ENCODE measurements around the gene IRF9.

IRF9 gene

GRCh38 chr14:24160850-24161804, at the start of gene IRF9:
TSS of gene IRF9 (plus strand) at chr14:24161265. CDS start at chr14:24162145, 880 bp downstream.
- DNase-seq: peak; percentile 91

DNA sequence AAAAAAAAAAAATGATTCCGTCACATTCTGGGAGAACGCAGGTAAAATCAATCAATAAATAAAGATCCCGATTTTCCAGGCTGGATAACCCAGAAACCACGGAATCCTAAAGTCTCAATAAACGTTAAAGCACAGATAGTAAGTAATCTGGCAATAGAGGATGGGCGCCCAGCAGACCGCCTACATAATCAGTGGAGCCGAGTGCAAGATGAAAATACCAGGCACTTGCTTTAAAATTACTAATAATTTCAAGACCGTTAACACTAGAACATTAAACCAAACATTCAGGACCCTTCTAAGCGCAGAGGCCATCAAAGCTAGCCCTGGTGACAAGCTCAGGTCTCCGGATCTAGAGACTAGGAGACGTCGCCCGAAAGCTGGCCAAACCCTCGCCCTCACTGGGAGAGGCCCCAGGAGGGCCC, 47.7 kb upstream of the IRF9 start:
- no peak for DNase-seq

GRCh38 chr14:24113801-24114531, 47.1 kb upstream of the IRF9 start:
- DNase-seq: no peak

GRCh38 chr14:24114532-24115421, 46.3 kb upstream of the IRF9 start, which contains the start of the genes DCAF11 and NRL:
TSS of gene DCAF11 (plus strand) at chr14:24114777. CDS start at chr14:24115595, 818 bp downstream.
TSS of gene NRL (minus strand) at chr14:24114949. CDS start at chr14:24082848, 32,101 bp downstream.
- peak; percentile 97 for DNase-seq

- DNase-seq: no peak
Measured at GRCh38 chr14:24115422-24116127, 45.5 kb upstream of the IRF9 start.

DNA sequence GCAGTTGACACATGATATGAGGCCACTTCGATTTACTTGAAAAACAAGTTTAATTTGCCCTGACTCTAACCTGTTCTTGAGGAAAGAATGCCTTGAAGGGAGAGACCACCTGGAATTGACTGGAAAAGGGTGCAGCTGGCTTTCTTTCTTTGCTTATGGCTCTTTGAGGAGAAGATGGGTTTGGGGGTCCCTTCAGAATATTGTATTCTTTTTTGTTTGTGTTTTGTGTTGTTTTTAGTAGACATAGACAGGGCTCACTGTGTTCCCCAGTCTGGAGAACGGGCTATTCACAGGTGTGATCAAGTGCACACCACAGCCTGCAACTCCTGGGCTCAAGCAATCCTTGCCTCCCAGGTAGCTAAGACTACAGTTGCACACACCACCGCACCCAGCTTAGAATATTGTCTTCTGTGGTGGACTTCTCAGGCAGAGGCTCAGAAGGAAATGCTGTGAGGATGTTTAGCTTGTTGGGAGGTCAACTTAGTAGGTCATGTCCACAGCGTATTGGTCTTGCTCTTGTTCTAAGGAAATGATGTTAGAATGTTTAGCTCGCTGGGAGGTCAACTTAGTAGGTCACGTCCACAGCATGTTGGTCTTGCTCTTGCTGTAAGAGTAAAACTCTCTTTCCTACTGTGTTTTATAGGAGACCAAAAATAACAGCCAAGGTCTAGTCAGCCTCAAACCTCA, 44.8 kb upstream of the IRF9 start:
- DNase-seq: no peak

GRCh38 chr14:24117179-24117578, 43.9 kb upstream of the IRF9 start:
- no peak for DNase-seq

- no peak for DNase-seq
Measured at GRCh38 chr14:24119691-24120090, 41.4 kb upstream of the IRF9 start.

DNA sequence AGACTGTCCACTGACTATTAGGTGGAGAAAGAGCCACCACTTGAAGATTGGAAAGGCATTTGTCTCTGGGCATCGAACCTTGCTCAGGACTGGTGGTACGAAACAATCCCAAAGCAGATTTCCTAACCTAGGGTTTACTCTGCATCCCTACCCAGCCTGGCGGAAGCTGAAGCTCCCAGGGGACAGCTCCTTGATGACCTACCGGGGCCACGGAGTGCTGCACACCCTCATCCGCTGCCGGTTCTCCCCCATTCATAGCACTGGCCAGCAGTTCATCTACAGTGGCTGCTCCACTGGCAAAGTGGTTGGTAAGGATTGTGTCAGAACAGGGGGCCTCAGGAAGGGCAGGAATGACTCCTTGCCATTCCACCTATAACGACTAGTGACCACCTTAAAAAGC, 39.9 kb upstream of the IRF9 start:
- no peak for DNase-seq

DNA sequence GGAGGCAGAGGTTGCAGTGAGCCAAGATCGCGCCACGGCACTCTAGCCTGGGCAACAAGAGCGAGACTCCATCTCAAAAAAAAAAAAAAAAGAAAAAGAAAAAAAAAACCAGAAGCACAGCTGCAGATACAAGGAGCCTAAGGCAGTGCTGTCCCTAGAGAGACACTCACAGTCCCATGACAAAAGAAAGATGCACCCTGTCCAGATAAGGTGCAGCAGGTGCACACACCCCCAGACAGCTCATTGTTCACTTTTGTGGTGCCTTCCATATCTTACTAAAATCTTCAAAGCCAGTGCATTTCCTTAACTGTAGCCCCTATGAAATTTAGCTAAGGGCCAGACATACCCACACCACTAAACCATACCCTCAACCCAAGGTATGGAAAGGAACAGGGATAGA, 38.6 kb upstream of the IRF9 start:
- no peak for DNase-seq

DNA sequence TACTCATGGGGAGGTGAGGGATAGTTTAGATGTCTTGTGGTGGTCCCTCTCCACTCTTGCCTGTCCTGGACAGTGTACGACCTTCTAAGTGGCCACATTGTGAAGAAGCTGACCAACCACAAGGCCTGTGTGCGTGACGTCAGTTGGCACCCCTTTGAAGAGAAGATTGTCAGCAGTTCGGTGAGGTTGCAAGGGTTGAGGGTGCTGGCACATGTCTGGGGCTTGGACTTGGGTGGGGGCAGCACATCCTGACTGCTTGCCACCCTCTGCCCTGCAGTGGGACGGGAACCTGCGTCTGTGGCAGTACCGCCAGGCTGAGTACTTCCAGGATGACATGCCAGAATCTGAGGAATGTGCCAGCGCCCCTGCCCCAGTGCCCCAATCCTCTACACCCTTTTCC, 38.2 kb upstream of the IRF9 start:
- no peak for DNase-seq

DNA sequence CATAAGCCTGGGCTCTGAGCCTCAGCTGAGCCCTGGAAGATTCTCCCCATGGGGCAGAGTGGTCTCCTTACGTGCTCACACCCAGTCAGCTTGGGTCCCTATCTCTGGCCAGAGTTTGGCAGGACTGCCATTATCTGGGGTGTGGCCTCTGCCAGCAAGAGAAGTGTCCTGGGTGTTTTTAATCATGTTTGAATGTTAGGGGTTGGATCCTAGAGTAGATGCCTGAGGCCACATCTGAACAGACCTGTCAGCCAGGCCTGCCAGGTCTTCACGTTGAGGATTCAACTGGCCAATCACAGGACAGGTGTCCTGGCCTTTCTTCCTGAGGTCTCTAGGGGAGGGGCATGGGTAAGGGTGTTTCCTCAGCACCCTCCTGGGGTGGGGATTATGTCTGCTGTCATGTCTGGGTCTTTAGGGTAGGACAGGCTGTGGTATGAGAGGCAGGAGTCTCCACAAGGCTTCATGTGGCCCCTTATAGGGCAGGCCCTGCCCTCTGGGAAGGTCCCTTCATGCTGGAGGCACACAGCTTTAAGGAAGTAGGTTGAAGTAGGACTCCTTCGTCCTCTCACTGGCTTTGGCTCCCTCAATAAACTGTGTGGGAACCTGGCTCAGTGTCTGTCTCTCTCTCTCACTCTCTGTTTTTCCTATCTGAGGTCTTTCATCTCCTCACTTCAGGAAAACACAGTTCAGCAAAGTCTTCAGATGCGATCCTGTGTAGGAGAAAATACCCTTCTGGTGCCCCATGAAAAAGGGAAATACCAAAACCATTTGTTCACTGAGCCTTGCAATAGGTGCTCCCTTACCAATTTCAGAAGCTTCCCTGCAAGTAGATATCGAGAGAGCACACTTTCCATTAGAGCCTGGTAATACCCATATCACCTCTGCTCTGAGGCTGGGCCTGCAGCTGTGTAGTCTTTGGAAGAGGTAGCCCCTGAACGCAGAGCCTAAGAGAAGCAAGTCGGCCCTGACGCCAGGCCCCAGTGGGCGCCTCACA, 37.3 kb upstream of the IRF9 start:
- no peak for DNase-seq

- DNase-seq: no peak
Measured at GRCh38 chr14:24126939-24127338, 34.1 kb upstream of the IRF9 start.

- no peak for DNase-seq
Measured at GRCh38 chr14:24127673-24128072, 33.4 kb upstream of the IRF9 start.

GRCh38 chr14:24129410-24129998, 31.6 kb upstream of the IRF9 start:
- DNase-seq: no peak

DNA sequence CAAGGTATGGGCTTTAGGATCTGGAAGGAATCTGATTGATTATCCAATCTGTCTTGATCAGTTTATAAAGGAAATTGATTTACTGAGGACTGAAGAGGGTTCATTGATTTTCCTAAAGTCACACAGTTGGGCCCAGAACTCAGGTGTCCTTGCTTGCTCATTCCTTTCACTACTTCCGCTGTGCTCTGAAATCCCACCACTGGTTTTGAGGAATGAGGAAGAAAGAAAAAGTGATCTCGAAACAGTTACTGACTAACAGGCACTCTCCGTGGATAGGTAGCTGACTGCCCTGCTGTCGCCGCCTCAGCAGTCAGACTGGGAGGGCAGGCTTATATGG, 30.7 kb upstream of the IRF9 start, which contains the start of gene FITM1:
TSS of gene FITM1 (plus strand) at position 280 of the 337 bp plus-strand sequence. CDS start 905 bp downstream, outside the sequence.
- DNase-seq: no peak

- DNase-seq: no peak
Measured at GRCh38 chr14:24130717-24131548, 30.1 kb upstream of the IRF9 start.

- no peak for DNase-seq
Measured at GRCh38 chr14:24131549-24131966, 29.5 kb upstream of the IRF9 start.
